GM23338 (cell line): ENCODE measurements around the gene CIAO3. TPM values are rescaled to one million over a fixed set of nuclear protein-coding genes. Genes with fewer than 3 reads are reported as not detected.

Experiments used
- ATAC-seq: fragments of 200-7000 bp; cut with Tn5 transposase; 3 replicates; pipeline ENCODE4 v1.9.1; 2020
- DNase-seq: peaks from one replicate; pipeline ENCODE4 v3.0.0-alpha.2; 2015; ENCODE audit warnings: low spot score
- H2AFZ ChIP-seq: fragments of 200-600 bp; sonication (generic); 2 replicates; pipeline ENCODE4 v1.8.0; 2016; ENCODE audit warnings: antibody characterized with exemption, mild to moderate bottlenecking, moderate library complexity
- H3F3A ChIP-seq: fragments of 200-600 bp; sonication (generic); replicated peaks from 2 replicates; pipeline ENCODE4 v1.8.0; 2017; ENCODE audit warnings: antibody characterized with exemption, mixed run types, low read depth
- H3K27ac ChIP-seq: fragments of 200-600 bp; sonication (generic); 2 replicates; pipeline ENCODE4 v1.6.1; 2016; ENCODE audit warnings: low read depth
- H3K27me3 ChIP-seq: fragments of 200-600 bp; sonication (generic); 2 replicates; pipeline ENCODE4 v1.8.0; 2016; ENCODE audit warnings: mild to moderate bottlenecking, mixed run types, moderate library complexity; ENCODE audit not compliant: insufficient read depth
- H3K36me3 ChIP-seq: fragments of 200-600 bp; sonication (generic); 2 replicates; pipeline ENCODE4 v1.8.0; 2016; ENCODE audit warnings: mild to moderate bottlenecking; ENCODE audit not compliant: insufficient read depth
- H3K4me1 ChIP-seq: fragments of 200-600 bp; sonication (generic); 2 replicates; pipeline ENCODE4 v1.8.0; 2016; ENCODE audit warnings: mild to moderate bottlenecking, moderate library complexity; ENCODE audit not compliant: insufficient read depth
- H3K4me2 ChIP-seq: fragments of 200-600 bp; sonication (generic); 2 replicates; pipeline ENCODE4 v1.7.1; 2017; ENCODE audit warnings: mixed run types
- H3K4me3 ChIP-seq: fragments of 200-600 bp; sonication (generic); 2 replicates; pipeline ENCODE4 v1.6.1; 2016; ENCODE audit warnings: mixed run types
- H3K79me2 ChIP-seq: fragments of 200-600 bp; sonication (generic); replicated peaks from 2 replicates; pipeline ENCODE4 v1.8.0; 2017; ENCODE audit warnings: mild to moderate bottlenecking; ENCODE audit not compliant: insufficient read depth
- H3K9me2 ChIP-seq: fragments of 200-600 bp; sonication (generic); 2 replicates; pipeline ENCODE4 v1.8.0; 2017; ENCODE audit not compliant: insufficient read depth
- H4K20me1 ChIP-seq: fragments of 200-600 bp; sonication (generic); replicated peaks from 2 replicates; pipeline ENCODE4 v1.8.0; 2017; ENCODE audit warnings: mild to moderate bottlenecking; ENCODE audit not compliant: insufficient read depth
- H3K27ac Mint-ChIP-seq: 2 replicates; pipeline ENCODE4 v1.8.0; 2020; ENCODE audit warnings: inconsistent platforms, mild to moderate bottlenecking, moderate library complexity, mixed read lengths
- H3K27me3 Mint-ChIP-seq: 3 replicates; pipeline ENCODE4 v1.8.0; 2022; ENCODE audit warnings: low read depth, mild to moderate bottlenecking, moderate library complexity, mixed read lengths, inconsistent platforms; ENCODE audit not compliant: insufficient read depth, poor library complexity
- H3K36me3 Mint-ChIP-seq: 3 replicates; pipeline ENCODE4 v1.8.0; 2021; ENCODE audit warnings: low read depth, mild to moderate bottlenecking, inconsistent platforms, moderate library complexity, mixed read lengths
- H3K4me1 Mint-ChIP-seq: 3 replicates; pipeline ENCODE4 v1.8.0; 2020; ENCODE audit warnings: mild to moderate bottlenecking, inconsistent platforms, mixed read lengths
- H3K4me3 Mint-ChIP-seq: 3 replicates; pipeline ENCODE4 v1.8.0; 2021; ENCODE audit warnings: moderate library complexity, mild to moderate bottlenecking, inconsistent platforms, mixed read lengths
- H3K9me3 Mint-ChIP-seq: 3 replicates; pipeline ENCODE4 v1.8.0; 2020; ENCODE audit warnings: moderate library complexity, mild to moderate bottlenecking, inconsistent platforms, mixed read lengths
- CREB1 ChIP-seq: fragments of 250-450 bp; sonication (Bioruptor Pico); IDR thresholded peaks from 2 replicates; pipeline ENCODE4 v1.5.0; 2020; ENCODE audit warnings: low read depth, mild to moderate bottlenecking, moderate library complexity
- CTCF ChIP-seq, 2 experiments: fragments of 200-600 bp in 1 of 2; sonication (generic) in 1 of 2; conservative IDR thresholded peaks; 2 replicates each; pipeline versions ENCODE4 v1.5.1 to v1.6.1; 2016 to 2017; ENCODE audit warnings: antibody characterized with exemption in 2 of 2, low read depth in 2 of 2, mild to moderate bottlenecking in 2 of 2, moderate library complexity in 1 of 2
- ETS1 ChIP-seq: IDR thresholded peaks from 2 replicates; pipeline ENCODE4 v1.6.1; 2016; ENCODE audit warnings: antibody characterized with exemption
- EZH2phosphoT487 ChIP-seq: fragments of 200-600 bp; sonication (generic); IDR thresholded peaks from one replicate; pipeline ENCODE4 v1.8.1; 2018; ENCODE audit warnings: antibody characterized with exemption; ENCODE audit not compliant: unreplicated experiment
- NANOG ChIP-seq: IDR thresholded peaks from 2 replicates; pipeline ENCODE4 v1.6.1; 2016; ENCODE audit warnings: antibody characterized with exemption, borderline replicate concordance
- POLR2AphosphoS5 ChIP-seq: IDR thresholded peaks from 2 replicates; pipeline ENCODE4 v1.6.1; 2016; ENCODE audit warnings: antibody characterized with exemption, low read depth
- REST ChIP-seq: IDR thresholded peaks from one replicate; pipeline ENCODE4 v1.6.1; 2018; ENCODE audit warnings: antibody characterized with exemption; ENCODE audit not compliant: unreplicated experiment
- STAT1 ChIP-seq: IDR thresholded peaks from one replicate; pipeline ENCODE4 v1.6.1; 2016; ENCODE audit warnings: antibody characterized with exemption; ENCODE audit not compliant: unreplicated experiment
- ZNF462 ChIP-seq: fragments of 250-450 bp; sonication (Bioruptor Pico); IDR thresholded peaks from 2 replicates; pipeline ENCODE4 v1.5.0; 2020; ENCODE audit warnings: mild to moderate bottlenecking, moderate library complexity
- polyA plus RNA-seq: library from polyadenylated mRNA; unstranded; fragments of >200 nt; fragmentation: Nextera tagmentation; extraction: Ambion mirVana; gene quantifications from 2 replicates; pipeline ENCODE4 v1.2.1, GENCODE V29; 2016
- total RNA-seq: library from RNA; depleted of rRNA; stranded (reverse); fragments of >200 nt; shearing (Covaris generic); gene quantifications from 2 replicates; pipeline ENCODE4 v1.2.3, GENCODE V29; 2014

CIAO3 gene
- total and polyA plus RNA-seq, 2 experiments from 2014 or later = 13.0 to 42.3 TPM

- H3K4me2 ChIP-seq = no peak overlapping the region
- H3K27ac ChIP-seq = no peak overlapping the region
- Mint-ChIP-seq H3K27ac (no peak overlapping the region), H3K4me1 (no peaks in the 10 kb centered on the region), H3K4me3 (no peak overlapping the region), H3K27me3 (peaks cover 12% of the 10 kb centered on the region), H3K36me3 (no peaks in the 10 kb centered on the region), H3K9me3 (no peaks in the 10 kb centered on the region)
- ATAC-seq (no peak), DNase-seq (no peak)
- no peaks in the 10 kb centered on the region for H3K4me1 ChIP-seq
- H3F3A ChIP-seq = 0 out of 2 replicates have a peak, but pooled peaks cover 3% of the 10 kb centered on the region
- H3K36me3 ChIP-seq = no peaks in the 10 kb centered on the region
- H3K27me3 ChIP-seq = no peaks in the 10 kb centered on the region
- H3K9me2 ChIP-seq = no peaks in the 10 kb centered on the region
- no peaks in the 10 kb centered on the region for H4K20me1 ChIP-seq
- no peaks in the 10 kb centered on the region for H3K79me2 ChIP-seq
- no peak overlapping the region for H3K4me3 ChIP-seq
- TF ChIP-seq REST (no peak), CREB1 (CRISPR knock-in tag) (no peak), NANOG (no peak), CTCF (conservative IDR thresholded peaks at IDR 0.05; ENCODE audit: low read depth in 2 of 2) (no peak), ETS1 (no peak), EZH2phosphoT487 (no peak), POLR2AphosphoS5 (no peak), ZNF462 (CRISPR knock-in tag) (no peak), STAT1 (no peak)
- no peak overlapping the region for H2AFZ ChIP-seq
Measured at GRCh38 chr16:769934-770333, 29.1 kb upstream of the CIAO3 start.
